EH (cell line): ENCODE measurements around the gene DNAJC7.
"Not testable (repeated sequence)": the region's sequence is repeated elsewhere in the genome, so short reads cannot be mapped to it uniquely, and the experiment has no call there.

Experiments used
- DNase-seq: peaks from one replicate; pipeline ENCODE4 v3.0.0-alpha.2; 2015; ENCODE audit warnings: low read depth

Gene DNAJC7

GRCh38 chr17:42041619-42042018, 24.4 kb upstream of the DNAJC7 start:
- DNase-seq, result no peak

- no peak for DNase-seq
Measured at GRCh38 chr17:42040818-42041217, 23.6 kb upstream of the DNAJC7 start.

- no peak for DNase-seq
Measured at GRCh38 chr17:42039794-42040763, 22.8 kb upstream of the DNAJC7 start.

GRCh38 chr17:42038221-42038973, 21.2 kb upstream of the DNAJC7 start:
- no peak for DNase-seq

GRCh38 chr17:42034059-42034458, 16.8 kb upstream of the DNAJC7 start:
- DNase-seq, result no peak

- DNase-seq, result no peak
Measured at GRCh38 chr17:42031584-42031983, 14.3 kb upstream of the DNAJC7 start.

- DNase-seq, result no peak
Measured at GRCh38 chr17:42028791-42029127, 11.5 kb upstream of the DNAJC7 start.

- peak; percentile 15 for DNase-seq
Measured at GRCh38 chr17:42027961-42028790, 10.9 kb upstream of the DNAJC7 start.

GRCh38 chr17:42027590-42027889, 10.3 kb upstream of the DNAJC7 start:
- DNase-seq, result no peak

- no peak for DNase-seq
Measured at GRCh38 chr17:42026857-42027589, 9.8 kb upstream of the DNAJC7 start.

- DNase-seq, result no peak
Measured at GRCh38 chr17:42025936-42026335, 8.7 kb upstream of the DNAJC7 start.

GRCh38 chr17:42025191-42025579, 7.9 kb upstream of the DNAJC7 start:
- DNase-seq, result no peak

GRCh38 chr17:42023524-42024349, 6.5 kb upstream of the DNAJC7 start:
- DNase-seq, result no peak

- not testable (repeated sequence) for DNase-seq
Measured at GRCh38 chr17:42020845-42021244, 3.6 kb upstream of the DNAJC7 start.

GRCh38 chr17:42019509-42020404, 2.5 kb upstream of the DNAJC7 start, which contains the start of gene NKIRAS2:
Gene NKIRAS2, plus strand, starts transcription at chr17:42020090. Its CDS starts 1,488 bp downstream, at chr17:42021578.
- peak; percentile 91 for DNase-seq

- no peak for DNase-seq
Measured at GRCh38 chr17:42018988-42019387, 1.7 kb upstream of the DNAJC7 start.

- no peak for DNase-seq
Measured at GRCh38 chr17:42018339-42018738, 1.1 kb upstream of the DNAJC7 start.

GRCh38 chr17:42017866-42018200, 594 bp upstream of the DNAJC7 start:
- DNase-seq, result no peak

GRCh38 chr17:42016411-42016831, 818 bp downstream of the DNAJC7 start:
- DNase-seq, result peak; percentile 31

GRCh38 chr17:42013740-42014139, 3.5 kb downstream of the DNAJC7 start:
- DNase-seq, result not testable (repeated sequence)
